CD4-positive, alpha-beta T cell treated with Interleukin-15 for 4 hours (primary cell): ENCODE data around the gene SFMBT1.
"Not testable (repeated sequence)": the region's sequence is repeated elsewhere in the genome, so short reads cannot be mapped to it uniquely, and the experiment has no call there.

Experiments
- DNase-seq: peaks from one replicate; pipeline ENCODE4 v3.0.0-alpha.2; 2020; ENCODE audit warnings: low spot score

SFMBT1 gene

DNA sequence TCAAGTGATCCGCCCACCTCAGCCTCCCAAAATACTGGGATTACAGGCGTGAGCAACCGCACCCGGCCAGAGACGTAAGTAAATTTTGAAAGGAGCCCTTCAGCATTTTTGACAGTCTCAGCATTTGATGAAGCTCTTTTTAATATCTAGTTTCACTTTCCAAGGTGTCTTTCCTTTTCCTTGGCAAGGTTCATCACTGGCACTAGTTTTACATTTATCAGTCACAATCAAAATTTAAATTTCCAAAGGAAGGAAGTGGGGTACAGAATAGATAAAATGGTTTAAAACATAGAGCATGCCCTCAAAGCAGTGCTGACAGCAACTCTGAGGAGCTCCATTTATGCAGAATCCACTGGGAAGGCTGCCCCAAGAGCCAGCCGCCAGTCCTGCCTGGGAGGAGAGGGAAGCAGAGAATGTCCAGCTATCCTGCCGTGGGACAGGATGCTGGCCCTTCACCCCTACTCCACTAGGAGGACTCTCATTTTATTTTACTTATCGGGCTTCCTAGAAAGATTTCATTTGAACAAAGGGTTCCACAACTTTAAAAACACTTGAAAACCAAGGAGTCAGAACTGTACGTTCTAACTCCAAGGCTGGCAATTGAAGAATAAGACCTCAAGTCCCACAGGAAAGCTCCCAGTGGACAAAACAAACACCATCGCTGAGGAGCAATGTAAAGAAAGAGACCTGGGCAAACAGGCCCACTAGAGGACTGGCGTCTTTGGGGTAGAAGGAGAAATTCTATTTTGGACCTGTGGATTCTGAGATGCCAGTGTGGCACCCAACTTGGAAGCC, 9.9 kb downstream of the SFMBT1 start:
- DNase-seq, result no peak

DNA sequence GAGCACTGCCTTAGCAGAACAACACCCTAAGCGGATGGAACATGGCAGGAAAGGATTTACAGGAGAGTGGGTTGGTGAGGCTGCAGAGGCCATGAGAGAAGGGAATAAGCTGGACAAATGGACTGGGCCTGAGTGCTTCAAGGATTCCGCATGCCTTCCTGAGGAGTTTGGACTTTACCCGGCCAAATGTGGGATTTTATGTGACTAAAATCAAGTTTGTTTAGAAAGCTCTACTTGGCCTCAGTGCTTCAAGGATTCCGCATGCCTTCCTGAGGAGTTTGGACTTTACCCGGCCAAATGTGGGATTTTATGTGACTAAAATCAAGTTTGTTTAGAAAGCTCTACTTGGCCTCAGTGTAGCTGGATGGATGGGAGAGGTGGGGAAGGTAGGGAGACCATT, 10.9 kb downstream of the SFMBT1 start:
- DNase-seq, result not testable (repeated sequence)

DNA sequence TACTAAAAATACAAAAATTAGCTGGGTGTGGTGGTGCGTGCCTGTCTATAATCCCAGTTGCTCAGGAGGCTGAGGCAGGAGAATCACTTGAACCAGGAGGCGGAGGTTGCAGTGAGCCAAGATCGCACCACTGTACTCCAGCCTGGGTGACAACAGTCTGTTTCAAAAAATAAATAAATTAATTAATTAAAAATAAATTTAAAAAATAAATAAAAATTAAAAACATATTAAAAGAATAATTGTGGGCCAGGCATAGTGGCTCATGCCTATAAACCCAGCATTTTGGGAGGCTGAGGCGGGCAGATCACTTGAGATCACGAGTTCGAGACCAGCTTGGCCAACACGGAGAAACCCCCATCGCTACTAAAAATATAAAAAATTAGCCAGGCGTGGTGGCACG, 11.5 kb downstream of the SFMBT1 start:
- not testable (repeated sequence) for DNase-seq

DNA sequence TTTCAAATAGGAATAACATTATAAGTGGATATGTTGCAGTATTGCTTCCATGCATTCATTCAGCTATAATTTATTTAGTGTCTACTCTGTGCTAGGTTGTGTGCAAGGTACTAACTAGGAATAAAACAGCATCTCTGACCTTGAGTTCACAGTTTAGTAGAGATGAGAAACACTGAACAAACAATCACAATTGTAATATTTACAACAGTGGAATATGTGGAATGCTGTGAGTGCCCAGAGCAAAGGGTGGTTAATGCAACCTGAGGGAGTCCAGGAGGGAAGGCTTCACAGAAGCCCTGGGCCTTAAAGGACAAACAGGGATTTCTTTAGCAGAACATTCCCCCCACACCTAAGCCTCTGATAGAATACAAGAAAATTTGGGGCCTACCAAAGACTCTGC, 13.3 kb downstream of the SFMBT1 start:
- no peak for DNase-seq

DNA sequence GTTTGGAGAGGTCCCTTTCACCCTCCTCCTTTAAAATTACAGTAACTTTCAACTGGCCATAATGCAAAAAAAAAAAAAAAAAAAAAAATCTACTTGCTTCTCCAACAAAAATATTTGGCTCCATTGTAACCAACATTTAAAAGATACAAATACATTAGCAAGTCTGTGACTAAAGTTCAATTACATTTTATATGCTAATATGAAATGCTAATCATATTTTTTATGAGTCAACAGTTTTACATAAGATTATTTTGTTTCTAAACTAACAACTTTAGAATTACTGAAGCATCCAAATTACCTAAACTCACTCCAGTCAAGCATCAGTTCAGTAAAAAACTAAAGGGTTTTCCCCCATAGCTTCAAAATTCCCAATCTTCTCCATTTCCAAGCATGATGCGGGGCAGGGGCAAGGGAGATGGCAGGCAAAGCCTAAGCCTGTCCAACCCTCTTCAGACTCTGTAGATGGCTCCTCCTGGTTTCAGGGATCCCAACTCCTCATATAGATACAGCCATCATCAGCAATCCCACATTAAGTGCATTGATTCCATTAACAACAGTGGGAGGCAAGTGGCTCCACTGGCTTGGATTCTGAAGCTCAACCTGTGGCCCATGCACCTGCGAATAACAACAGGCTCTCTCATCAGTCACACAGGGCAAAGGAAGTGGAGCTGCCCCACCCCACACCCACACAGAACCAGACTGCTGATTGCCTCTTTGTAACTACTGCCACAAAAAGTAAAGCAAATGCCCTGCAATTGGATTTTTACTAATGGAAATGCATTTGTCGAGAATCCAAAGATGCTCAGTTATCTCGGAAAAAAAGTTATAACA, 15.0 kb downstream of the SFMBT1 start:
- DNase-seq, result peak; percentile 63

DNA sequence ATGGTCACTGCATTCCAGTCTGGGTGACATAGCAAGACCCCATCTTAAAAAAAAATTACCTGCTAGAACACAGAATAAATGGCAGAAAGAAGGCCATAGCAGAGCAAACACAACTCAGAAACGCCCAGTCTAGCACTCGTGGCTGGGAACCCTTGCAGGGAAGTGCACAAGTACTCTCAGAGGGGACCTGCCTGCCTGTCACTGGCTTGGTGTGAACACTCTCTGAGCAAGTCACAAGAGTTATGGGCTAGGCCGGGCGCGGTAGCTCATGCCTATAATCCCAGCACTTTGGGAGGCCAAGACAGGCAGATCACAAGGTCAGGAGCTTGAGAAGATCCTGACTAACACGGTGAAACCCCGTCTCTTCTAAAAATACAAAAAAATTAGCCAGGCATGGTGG, 17.2 kb downstream of the SFMBT1 start:
- no peak for DNase-seq

DNA sequence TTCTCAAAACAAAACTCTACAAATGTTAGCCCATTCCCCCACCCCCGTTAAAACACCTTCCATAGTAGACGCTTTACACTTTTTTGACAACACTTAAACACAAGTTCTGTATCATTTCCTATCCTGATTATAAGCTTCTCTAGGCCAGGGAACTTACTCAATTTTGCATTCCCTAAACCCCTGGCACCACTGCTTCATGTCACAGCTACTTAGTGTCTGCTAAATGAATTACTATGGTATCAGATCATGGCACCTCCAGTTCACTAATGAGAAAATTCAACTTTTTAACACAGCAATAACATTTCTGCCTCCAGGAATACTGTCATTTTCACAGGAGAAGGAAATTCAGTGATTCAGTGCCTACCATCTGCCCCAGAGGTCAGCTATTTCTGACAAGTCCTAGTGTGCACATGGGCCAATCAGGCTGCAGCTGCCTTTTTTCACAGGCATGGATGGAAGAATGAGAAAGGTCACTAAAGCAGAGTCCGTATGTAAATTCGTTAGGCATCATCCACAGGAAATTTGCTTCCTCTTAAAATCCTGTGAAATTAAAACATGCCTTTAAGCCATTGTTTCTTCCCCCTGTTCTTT, 18.5 kb downstream of the SFMBT1 start:
- DNase-seq, result no peak

DNA sequence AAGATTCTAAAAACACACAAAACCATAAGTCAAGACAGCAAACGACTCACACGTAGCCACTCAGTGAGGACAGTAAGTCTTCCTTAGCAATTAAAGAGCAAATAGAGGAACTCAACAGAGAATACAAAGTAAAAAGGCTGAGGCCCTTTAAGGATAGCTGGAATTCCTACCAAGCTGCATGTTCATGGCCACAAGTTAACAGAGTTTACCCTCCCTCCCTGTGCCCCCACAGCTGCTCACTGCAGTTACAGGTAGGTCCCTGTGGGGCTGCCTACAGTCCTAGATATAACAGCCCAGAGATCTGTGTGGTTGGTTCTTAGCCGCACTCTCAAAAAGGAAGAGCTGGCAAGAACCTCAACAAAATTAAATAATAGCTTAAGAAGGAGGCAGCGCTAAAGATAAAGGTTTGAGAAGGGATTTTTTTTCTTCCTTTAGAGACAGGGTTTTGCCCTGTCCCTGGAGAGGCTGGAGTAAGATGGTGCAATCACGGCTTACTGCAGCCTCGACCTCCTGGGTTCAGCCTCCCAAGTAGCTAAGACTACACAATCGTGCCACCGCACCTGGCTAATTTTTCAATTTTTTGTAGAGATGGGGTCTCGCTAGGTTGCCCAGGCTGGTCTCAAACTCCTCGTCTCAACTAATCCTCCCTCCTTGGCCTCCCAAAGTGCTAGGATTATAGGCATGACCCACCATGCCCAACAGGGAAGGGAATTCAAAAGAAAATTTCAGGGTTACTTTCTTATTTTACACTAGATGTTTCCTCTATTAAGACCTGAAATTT, 19.3 kb downstream of the SFMBT1 start:
- no peak for DNase-seq

DNA sequence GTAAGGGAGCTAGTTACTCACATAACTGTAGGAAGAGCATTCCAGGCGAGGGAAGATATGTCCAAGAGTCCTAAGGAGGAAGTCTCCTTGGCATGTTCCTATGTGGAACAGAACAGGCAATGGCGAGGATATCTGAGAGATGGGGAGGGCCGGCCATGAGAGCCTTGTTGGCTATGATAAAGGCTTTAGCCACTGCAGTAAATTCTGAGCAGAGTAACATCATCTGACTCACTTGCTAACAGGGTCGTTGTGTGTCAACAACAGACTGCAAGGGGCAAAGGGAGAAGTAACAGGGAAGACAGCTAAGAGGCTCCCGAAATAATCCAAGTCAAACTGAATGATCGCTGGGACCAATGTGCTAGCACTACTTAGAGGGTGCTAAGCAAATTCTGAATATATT, 21.6 kb downstream of the SFMBT1 start:
- DNase-seq, result no peak

DNA sequence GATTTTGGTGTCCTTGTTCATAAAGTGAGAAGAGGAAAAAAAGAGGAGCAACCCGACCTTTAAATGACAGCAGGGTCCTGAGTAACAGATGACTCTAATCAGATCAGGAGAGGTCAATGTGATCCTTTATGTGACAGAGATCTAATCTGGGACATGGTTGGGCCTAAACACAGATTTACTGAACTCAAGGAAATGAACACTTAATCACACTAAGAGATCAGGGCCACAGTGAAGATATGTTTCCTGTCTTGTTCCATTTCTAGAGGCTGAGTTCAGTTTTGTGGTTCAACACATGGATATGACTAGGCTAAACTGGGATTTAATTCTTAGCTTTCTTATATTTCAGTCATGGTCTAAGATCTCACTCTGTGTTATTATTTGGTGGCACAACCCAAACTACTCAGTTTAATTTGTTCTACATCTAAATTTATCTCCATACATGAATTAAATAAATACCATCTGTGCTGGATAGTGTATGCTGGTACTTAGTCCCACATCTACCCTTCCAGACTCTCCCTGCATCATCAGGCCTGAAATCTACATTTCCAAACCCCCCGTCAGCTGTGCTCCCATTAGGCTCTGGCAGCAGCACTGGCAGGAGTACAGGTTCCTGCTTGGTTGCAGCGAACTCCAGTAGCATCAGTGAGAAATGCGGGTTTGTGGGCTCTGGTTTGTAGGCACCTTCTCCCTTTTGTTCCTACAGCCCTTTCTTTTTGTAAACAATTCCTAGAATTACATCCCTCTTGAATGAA, 22.6 kb downstream of the SFMBT1 start:
- no peak for DNase-seq

DNA sequence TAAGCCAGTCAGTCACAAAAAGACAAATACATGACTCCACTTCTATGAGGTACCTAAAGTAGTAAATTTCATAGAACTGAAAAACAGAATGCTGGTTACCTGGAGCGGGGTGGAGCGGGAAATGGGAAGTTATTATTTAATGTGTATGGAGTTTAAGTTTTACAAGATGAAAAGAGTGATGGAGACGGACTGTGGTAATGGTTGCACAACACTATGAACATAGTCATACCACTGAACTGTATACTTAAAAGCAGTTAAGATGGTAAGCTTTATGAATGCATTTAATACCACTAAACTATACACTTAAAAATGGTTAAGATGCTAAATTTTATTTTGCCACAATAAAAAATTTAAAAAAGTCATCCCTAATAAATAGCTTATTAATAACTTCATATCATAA, 23.2 kb downstream of the SFMBT1 start:
- no peak for DNase-seq

DNA sequence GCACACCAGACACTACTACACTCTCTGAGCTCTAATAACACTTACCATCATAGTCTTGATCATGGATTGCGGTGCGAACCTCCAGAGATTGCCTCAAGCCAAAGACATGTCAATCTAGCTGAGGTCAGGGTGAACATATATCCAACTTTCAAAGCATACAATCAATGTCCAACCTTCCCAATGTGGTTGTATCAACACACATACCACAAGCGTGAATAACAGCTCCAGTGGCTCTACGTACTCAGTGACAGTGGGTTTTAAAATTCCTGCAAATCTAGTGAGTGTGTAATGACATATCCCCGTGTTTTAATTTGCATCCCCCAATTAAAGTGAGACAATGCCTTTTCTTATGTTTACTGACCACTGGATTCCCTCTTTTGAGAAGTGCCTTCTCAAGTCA, 29.6 kb downstream of the SFMBT1 start:
- DNase-seq, result no peak

DNA sequence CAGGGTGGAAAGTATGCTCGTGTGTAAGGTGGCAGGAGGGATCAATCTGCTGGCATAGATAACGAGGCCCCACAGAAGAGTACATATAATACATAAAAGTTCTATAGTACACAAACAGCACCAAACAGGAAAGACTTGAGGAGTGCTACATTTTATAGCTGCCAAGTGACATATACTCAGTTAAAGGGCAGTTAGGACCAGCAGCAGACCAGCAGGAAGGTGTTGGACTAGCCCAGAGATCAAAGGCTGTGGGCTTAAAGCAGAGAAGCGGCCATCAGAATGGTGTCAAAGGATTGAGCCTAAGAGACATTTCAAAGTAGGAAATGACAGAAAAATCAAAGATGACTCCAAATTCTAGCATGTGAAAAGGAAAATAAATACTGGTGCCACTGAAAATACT, 34.5 kb downstream of the SFMBT1 start:
- DNase-seq, result no peak

DNA sequence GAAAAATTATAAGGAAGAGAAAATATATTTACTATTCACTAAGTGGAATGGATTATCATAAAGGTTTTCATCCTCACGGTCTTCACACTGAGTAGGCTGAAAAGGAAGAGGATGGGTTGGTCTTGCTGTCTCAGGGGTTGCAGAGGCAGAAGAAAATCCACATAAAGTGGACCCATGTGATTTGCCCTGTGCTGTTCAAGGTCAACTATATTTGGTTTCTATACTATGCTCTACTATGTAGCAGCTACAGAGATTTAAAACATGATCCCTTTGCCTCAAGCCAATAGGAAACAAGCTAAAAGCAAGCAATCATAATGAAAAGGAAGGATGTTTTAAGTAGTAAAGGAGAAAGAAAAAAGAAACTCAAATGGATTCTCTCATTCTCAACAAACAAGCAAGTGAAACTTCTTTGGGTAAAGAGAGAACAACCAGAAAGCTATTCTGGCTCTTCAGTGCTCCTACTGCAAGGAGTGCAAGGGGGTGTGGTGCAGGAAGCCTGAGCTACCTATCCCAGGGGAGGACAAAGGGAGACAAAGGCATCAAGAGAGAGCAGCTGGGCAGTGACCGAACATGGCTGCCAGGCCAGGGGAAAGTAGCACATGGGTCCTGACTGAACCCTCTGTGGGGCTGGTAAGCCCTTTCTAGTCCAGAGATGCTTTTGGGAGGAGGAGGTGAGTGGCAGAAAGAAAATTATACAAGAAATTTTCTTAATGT, 35.9 kb downstream of the SFMBT1 start:
- no peak for DNase-seq

DNA sequence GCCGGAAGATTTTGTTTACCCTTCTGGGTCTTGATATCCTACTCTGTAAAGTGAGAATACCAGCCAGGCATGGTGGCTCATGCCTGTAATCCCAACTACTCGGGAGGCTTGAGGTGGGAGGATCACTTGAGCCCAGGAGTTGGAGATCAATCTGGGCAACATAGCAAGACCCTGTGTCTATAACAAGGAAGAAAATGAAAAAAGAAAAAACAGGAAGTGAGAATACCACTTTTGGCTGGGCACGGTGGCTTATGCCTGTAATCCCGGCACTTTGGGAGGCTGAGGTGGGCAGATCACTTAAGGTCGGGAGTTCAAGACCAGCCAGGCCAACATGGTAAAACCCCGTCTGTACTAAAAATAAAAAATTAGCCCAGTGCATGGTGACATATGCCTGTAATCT, 36.9 kb downstream of the SFMBT1 start:
- DNase-seq, result no peak

DNA sequence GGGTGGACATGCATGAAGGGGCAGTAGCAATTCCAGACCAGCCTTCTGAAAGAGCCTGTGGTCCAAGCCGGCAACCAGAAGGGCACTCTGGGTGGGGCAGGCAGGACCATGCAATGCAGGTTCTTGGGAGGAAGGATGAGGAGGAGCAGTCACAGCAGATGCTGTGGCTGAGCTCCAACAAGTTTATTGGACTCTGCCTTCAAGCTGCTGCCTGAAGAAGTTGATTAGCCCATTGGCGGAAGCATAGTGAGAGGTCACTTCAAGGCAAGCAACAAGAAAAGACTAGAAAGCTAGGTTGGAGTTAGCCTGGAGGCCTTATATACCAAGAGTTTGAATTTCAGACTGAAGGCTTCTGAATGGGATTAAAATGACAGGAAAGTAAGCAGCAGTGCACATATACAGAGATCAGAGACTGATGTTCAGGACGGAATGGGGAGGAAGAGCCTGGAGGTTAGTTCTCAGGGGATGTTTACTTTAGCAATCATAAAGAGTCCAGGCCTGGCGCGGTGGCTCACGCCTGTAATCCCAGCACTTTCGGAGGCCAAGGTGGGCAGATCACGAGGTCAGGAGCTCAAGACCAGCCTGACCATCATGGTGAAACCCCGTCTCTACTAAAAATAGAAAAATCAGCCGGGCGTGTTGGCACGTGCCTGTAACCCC, 39.9 kb downstream of the SFMBT1 start:
- DNase-seq, result no peak

DNA sequence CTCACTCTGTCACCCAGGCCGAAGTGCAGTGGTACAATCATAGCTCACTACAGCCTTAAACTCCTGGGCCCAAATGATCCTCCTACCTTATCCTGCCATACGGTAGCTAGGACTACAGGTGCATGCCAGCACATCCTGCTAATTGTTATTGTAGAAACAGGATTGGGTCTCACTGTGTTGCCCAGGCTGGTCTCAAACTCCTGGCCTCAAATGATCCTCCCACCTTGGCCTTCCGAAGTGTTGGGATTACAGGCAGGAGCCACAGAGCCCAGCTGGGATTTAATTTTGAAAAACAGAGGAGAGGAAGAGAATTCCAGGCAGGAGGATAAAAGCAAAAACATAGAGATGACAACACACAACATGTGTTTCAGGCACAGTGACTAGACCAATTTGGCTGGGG, 40.5 kb downstream of the SFMBT1 start:
- no peak for DNase-seq

DNA sequence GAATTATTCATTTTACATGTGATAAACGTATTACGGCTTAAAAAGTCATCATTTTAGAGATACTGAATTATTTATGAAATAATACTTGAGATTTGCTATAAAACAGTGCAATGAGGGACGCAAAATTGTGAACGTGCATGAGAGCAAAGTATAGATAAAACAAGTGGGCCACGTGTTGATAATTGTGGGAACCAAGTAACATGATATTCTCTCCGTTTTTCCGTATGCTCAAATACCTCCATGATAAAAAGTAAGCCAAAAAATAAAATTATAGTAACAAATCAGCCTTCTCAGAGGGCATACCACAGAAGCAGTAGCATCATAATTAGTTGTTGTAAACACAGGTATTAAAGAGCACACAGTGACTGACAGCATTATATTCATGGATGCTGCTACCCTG, 42.6 kb downstream of the SFMBT1 start:
- no peak for DNase-seq

DNA sequence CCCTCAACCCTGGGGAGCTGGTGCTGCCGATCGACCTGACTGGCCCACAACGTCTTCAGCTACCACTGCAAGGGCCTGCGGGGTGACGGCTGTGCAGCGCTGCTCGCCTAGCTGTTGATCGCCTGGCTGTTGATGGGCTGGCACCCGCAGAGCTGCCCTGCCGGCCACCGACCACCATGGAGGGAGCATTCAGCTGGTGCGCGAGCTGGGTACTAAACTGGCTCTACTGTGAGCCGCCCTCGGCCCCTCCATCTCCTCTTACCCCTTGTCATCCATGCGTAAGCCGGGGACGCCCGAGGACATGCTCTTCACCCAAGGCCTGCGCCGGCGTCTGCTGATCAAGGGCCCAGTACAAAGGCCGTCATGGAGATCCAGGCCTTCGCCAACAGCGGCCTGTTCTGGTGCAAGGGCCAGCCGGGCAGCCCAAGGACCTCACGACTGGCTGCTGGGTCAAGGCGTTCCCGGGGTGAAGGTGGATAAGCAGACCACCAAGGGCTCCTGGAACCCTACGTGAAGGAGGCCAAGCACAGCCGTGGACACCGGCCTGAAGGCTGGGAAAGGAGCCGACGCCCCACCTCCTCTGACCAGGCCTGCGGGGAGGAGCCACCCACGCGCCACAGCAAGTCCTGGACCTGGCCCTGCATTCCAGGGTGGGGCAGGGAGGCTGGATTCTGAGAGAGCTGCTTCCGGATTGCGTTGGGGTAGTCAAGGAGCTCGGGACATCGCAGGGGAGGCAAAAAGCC, 46.9 kb downstream of the SFMBT1 start:
- no peak for DNase-seq

DNA sequence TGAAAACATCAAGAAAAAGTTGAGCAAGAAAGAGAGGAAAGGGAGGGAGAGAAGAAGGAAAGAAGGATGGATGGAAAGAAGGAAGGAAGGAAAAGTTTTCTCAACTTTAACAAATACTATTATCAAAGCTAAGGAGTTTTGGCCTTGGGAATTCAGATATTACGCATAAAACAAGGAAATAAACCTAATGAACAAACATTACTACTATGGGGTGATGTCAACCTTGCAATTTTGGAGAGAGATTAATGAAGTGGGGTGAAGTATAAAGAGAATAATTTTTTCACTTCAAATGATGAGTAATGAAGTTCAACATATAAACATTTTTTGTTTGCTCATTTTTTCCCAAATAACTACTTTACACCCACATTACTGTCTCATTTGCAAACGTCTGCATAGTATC, 55.2 kb downstream of the SFMBT1 start:
- no peak for DNase-seq
